ENCODE measurements around the gene GARIN5B. TPM values are rescaled to one million over a fixed set of nuclear protein-coding genes. Genes with fewer than 3 reads are reported as not detected.

The GARIN5B gene
- total RNA-seq, 1 donor from 2014 or later: not detected

DNA sequence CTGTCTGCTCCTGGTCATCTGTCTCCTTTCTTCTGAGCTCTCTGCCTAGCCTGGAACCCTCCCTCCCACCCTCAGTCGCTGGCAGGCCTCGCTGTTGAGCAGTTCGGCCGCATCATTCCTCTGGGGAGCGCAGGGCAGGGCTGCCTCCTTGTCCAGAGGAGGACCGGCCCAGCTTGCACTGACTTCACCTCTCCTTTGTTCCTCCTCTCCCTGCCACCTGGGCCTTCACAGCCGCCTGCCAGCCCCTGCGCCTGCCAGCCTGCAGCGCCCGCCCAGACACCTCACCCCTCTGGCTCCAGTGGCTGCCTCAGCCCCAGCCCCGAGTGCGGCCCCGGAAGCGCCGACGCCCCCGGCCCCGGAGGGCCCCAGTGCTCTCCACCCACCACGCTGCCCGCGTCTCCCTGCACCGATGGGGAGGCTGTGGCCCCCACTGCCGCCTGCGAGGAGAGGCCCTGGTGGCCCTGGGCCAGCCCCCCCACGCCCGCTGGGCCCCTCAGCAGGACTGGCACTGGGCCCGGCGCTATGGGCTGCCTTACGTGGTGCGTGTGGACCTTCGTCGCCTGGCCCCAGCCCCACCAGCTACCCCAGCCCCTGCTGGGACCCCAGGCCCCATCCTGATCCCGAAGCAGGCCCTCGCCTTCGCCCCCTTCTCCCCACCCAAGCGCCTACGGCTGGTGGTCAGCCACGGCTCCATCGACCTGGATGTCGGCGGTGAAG is 16.2 kb downstream of the GARIN5B start:
- peaks cover 1% of the 10 kb centered on the region for H3K36me3 ChIP-seq (ENCODE audit: control insufficient read depth, insufficient read depth, low read length)
- no peak for DNase-seq (ENCODE audit: low read depth)
- peaks cover 3% of the 10 kb centered on the region for H3K27me3 ChIP-seq (ENCODE audit: control insufficient read depth, insufficient read depth, low read length)
- TF ChIP-seq, protein P1, sequence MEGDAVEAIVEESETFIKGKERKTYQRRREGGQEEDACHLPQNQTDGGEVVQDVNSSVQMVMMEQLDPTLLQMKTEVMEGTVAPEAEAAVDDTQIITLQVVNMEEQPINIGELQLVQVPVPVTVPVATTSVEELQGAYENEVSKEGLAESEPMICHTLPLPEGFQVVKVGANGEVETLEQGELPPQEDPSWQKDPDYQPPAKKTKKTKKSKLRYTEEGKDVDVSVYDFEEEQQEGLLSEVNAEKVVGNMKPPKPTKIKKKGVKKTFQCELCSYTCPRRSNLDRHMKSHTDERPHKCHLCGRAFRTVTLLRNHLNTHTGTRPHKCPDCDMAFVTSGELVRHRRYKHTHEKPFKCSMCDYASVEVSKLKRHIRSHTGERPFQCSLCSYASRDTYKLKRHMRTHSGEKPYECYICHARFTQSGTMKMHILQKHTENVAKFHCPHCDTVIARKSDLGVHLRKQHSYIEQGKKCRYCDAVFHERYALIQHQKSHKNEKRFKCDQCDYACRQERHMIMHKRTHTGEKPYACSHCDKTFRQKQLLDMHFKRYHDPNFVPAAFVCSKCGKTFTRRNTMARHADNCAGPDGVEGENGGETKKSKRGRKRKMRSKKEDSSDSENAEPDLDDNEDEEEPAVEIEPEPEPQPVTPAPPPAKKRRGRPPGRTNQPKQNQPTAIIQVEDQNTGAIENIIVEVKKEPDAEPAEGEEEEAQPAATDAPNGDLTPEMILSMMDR (IDR thresholded peaks at IDR 0.05; ENCODE audit: insufficient read depth, low read length, poor library complexity, severe bottlenecking): no peak
- no peak overlapping the region for H3K4me3 ChIP-seq (ENCODE audit: low read depth, low read length)

DNA sequence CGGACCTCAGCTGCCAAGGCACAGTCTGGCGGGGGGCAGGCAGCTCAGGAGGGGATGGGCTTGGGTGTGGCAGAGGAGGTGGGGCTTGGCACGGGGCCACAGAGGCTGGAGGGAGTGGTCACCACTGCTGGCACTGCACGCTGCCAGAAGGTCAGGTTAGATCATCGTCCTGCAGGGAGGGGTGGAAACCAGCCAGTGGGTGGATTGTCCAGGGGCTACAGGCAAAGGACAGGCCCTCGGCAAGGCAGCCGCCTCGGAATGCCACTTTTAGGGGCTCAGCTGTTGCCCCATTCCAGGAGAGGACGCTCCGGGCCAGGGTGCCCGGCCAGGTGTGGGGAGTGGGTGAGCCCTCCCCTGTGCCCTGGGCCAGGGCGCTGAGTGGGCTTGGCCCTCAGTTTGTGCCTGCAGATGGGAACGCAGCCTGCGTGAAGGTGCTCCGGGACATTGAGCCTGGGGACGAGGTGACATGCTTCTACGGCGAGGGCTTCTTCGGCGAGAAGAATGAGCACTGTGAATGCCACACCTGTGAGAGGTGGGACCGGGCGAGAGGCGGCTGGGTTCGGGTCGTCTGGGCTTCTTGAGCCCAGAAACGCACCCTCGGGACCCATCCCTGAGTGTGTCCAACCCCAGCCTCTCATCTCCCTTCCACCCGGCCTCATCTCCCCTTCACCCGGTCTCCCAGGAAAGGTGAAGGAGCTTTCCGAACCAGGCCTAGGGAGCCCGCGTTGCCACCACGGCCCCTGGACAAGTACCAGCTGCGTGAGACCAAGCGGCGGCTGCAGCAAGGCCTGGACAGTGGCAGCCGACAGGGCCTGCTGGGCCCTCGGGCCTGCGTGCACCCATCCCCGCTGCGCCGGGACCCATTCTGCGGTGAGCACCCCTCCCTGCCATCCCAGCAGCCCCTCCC is 17.0 kb downstream of the GARIN5B start:
- peaks cover 1% of the 10 kb centered on the region for H3K36me3 ChIP-seq (ENCODE audit: control insufficient read depth, insufficient read depth, low read length)
- TF ChIP-seq, protein P1 (IDR thresholded peaks at IDR 0.05; ENCODE audit: insufficient read depth, low read length, poor library complexity, severe bottlenecking): no peak
- DNase-seq (ENCODE audit: low read depth): no peak
- H3K4me3 ChIP-seq (ENCODE audit: low read depth, low read length): no peak overlapping the region
- H3K27me3 ChIP-seq (ENCODE audit: control insufficient read depth, insufficient read depth, low read length): no peaks in the 10 kb centered on the region

DNA sequence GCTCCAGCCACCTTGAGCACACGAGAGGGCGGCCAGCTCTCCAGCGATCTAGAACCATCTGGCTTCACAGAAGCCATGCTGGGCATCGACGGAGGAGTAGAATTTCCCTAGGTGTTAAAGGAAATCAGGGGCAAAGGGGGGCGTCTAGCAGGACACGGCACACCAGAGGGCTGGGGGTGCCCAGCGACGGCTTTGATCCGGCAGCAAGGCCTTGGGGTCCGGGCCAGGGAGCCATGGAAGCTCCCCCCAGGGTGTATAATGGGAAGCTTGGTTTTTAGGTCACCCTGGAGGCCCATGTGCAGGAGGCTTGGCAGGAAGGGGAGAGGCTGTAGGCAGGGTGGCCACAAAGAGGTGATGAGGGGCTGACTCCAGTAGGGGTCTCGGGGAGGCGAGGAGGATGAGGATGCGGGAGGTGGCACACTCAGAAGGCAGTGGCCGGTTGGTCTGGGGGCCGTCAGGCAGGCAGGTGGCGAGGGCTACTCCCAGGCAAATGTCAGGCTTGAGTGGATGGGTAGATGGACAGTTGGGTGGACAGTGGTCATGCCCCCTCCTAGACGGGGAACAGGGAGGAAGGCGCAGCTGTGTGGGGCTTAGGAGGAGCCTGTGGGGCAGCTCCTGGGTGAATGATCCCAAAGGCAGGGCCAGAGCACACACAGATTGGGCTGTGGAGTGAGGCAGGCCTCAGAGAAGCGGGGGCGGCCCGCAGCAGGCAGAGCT is 17.8 kb downstream of the GARIN5B start:
- DNase-seq (ENCODE audit: low read depth): no peak
- Histone ChIP-seq H3K4me3 (ENCODE audit: low read depth, low read length) (no peak overlapping the region), H3K36me3 (ENCODE audit: control insufficient read depth, insufficient read depth, low read length) (peaks cover 1% of the 10 kb centered on the region), H3K27me3 (ENCODE audit: control insufficient read depth, insufficient read depth, low read length) (no peaks in the 10 kb centered on the region)
- TF ChIP-seq, protein P1 (IDR thresholded peaks at IDR 0.05; ENCODE audit: insufficient read depth, low read length, poor library complexity, severe bottlenecking): no peak

DNA sequence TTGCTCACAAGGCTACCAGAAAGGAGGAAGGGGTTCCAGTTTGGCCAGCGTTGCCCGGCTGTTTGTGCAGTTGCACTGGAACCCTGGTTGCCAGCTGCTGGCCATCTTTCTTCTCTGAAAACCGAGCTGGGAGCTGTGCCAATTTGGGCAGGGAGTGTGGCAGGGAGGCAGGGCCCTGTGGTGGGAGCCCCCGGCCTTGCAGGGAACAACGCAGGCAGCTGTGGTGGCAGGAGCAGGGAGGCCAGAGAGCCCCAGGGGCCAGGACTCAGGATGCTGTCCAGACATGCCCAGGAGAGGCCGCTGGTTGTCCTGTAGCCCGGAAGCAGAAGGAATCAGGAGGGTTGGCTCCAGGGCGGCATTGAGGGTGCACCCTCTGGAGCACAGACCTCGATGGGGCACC is 18.6 kb downstream of the GARIN5B start:
- no peak for DNase-seq (ENCODE audit: low read depth)
- H3K36me3 ChIP-seq (ENCODE audit: control insufficient read depth, insufficient read depth, low read length): peaks cover 1% of the 10 kb centered on the region
- TF ChIP-seq, protein P1 (IDR thresholded peaks at IDR 0.05; ENCODE audit: insufficient read depth, low read length, poor library complexity, severe bottlenecking): no peak
- no peaks in the 10 kb centered on the region for H3K27me3 ChIP-seq (ENCODE audit: control insufficient read depth, insufficient read depth, low read length)
- no peak overlapping the region for H3K4me3 ChIP-seq (ENCODE audit: low read depth, low read length)

DNA sequence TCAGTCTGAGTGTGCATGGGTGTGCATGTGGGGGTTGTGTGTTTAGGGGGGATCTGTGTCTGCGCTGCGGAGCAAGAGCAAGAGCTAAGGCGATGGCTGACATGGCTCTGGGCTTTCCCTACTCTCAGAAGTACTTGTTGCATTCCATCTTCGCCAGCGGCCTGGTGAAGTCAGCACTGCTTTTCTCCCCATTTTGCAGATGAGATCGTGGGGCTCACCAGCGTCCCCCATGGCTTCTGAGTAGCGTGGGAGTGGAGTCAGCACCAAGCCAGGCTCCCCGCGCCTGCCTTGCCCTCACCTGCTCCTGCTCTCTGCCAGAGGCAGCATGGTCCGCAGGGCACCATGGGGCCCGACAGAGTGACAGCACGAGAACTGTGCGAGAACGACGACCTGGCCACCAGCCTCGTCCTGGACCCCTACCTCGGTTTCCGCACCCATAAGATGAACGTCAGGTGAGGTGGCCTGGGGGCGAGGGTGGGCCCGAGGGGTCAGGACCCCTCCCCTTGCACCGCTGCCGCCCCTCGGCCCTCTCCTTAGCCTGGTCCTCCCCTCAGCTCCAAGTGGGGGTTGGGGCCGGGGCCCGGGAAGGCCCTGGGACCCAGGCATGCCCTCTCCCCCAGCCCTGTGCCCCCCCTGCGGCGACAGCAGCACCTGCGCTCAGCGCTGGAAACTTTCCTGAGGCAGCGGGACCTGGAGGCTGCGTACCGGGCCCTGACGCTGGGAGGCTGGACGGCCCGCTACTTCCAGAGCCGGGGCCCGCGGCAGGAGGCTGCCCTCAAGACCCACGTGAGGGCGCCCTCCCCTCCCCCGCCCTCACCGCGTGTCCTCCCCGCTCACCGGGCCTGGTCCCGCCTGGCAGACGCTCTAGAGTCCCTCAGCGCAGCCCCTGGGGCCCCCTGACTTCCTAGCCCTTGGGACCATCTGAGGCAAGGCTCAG is 21.2 kb downstream of the GARIN5B start:
- Histone ChIP-seq H3K36me3 (ENCODE audit: control insufficient read depth, insufficient read depth, low read length) (peaks cover 1% of the 10 kb centered on the region), H3K4me3 (ENCODE audit: low read depth, low read length) (peak overlapping the region; percentile 23), H3K27me3 (ENCODE audit: control insufficient read depth, insufficient read depth, low read length) (no peaks in the 10 kb centered on the region)
- DNase-seq (ENCODE audit: low read depth): no peak
- TF ChIP-seq, protein P1 (IDR thresholded peaks at IDR 0.05; ENCODE audit: insufficient read depth, low read length, poor library complexity, severe bottlenecking): no peak
